ENCODE measurements around the gene SLC17A9. TPM values are rescaled to one million over a fixed set of nuclear protein-coding genes. Genes with fewer than 3 reads are reported as not detected.

The SLC17A9 gene
- total RNA-seq, 1 donor = 2.0 TPM

GRCh38 chr20:63011798-63012197 is 59.3 kb downstream of the SLC17A9 start:
- Histone ChIP-seq H3K27me3 (ENCODE audit: insufficient read depth, low read length) (peaks cover 73% of the 10 kb centered on the region), H3K4me3 (ENCODE audit: low read length) (no peak overlapping the region), H3K9me3 (ENCODE audit: low read depth, low read length) (peaks cover 9% of the 10 kb centered on the region), H3K4me1 (ENCODE audit: insufficient read depth, low read length) (peaks cover 22% of the 10 kb centered on the region)

DNA sequence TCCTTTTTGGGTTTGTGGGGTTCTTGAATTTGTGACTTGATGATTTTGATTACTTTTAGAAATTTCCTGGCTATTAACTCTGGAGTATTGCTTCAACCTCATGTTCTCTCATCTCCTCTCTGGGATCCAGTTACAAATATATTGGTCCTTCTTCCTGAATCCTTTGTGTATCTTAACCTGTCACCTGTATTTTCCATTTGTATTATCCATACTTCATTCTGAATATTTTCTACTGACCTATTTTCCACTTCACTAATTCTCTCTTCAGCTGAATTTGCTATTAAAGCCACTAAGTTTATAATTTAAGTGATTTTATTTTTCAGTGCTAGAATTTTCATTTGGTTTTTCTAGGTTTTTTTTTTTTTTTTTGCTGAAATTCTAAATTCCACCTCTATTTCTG is 60.7 kb downstream of the SLC17A9 start:
- H3K4me1 ChIP-seq (ENCODE audit: insufficient read depth, low read length) = peaks cover 20% of the 10 kb centered on the region
- H3K27me3 ChIP-seq (ENCODE audit: insufficient read depth, low read length) = peaks cover 64% of the 10 kb centered on the region
- H3K4me3 ChIP-seq (ENCODE audit: low read length) = no peak overlapping the region
- H3K9me3 ChIP-seq (ENCODE audit: low read depth, low read length) = peaks cover 9% of the 10 kb centered on the region

- Histone ChIP-seq H3K27me3 (ENCODE audit: insufficient read depth, low read length) (peaks cover 54% of the 10 kb centered on the region), H3K4me1 (ENCODE audit: insufficient read depth, low read length) (peaks cover 12% of the 10 kb centered on the region)
Observed at GRCh38 chr20:63014287-63014686, 61.8 kb downstream of the SLC17A9 start.

GRCh38 chr20:63014710-63015109 is 62.2 kb downstream of the SLC17A9 start:
- Histone ChIP-seq H3K4me1 (ENCODE audit: insufficient read depth, low read length) (peaks cover 8% of the 10 kb centered on the region), H3K4me3 (ENCODE audit: low read length) (no peak overlapping the region), H3K27me3 (ENCODE audit: insufficient read depth, low read length) (peaks cover 49% of the 10 kb centered on the region), H3K9me3 (ENCODE audit: low read depth, low read length) (peaks cover 9% of the 10 kb centered on the region)

More at GRCh38 chr20:63014287-63014686, 61.8 kb downstream of the SLC17A9 start:
- Histone ChIP-seq H3K9me3 (ENCODE audit: low read depth, low read length) (peaks cover 9% of the 10 kb centered on the region), H3K4me3 (ENCODE audit: low read length) (no peak overlapping the region)

DNA sequence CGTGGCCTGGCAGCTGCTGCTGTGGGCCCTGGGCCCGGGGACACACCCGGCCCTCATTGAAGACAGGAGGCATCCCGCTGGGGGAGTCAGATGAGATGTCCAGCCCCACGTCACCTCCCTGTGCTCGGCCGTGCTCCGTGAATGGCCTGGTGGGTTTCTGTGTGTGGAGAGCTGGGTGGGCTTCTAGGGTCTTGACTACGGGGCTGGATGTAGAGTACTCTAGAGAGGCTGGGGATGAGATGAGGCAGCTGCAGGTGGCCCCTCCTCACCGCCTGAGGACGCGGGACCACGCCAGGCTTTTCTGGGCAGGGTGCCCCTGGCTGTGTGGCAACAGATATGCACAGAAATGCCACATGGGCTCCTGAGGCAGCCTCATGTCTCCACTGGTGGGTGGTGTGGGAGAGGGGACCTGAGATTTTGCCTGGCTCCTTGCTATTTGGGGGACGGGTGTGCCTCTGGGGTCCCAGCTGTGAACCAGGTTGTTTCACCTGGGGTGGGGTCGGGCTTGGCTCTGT is 62.7 kb downstream of the SLC17A9 start:
- Histone ChIP-seq H3K4me3 (ENCODE audit: low read length) (no peak overlapping the region), H3K9me3 (ENCODE audit: low read depth, low read length) (peaks cover 9% of the 10 kb centered on the region), H3K4me1 (ENCODE audit: insufficient read depth, low read length) (peaks cover 3% of the 10 kb centered on the region), H3K27me3 (ENCODE audit: insufficient read depth, low read length) (peaks cover 44% of the 10 kb centered on the region)

DNA sequence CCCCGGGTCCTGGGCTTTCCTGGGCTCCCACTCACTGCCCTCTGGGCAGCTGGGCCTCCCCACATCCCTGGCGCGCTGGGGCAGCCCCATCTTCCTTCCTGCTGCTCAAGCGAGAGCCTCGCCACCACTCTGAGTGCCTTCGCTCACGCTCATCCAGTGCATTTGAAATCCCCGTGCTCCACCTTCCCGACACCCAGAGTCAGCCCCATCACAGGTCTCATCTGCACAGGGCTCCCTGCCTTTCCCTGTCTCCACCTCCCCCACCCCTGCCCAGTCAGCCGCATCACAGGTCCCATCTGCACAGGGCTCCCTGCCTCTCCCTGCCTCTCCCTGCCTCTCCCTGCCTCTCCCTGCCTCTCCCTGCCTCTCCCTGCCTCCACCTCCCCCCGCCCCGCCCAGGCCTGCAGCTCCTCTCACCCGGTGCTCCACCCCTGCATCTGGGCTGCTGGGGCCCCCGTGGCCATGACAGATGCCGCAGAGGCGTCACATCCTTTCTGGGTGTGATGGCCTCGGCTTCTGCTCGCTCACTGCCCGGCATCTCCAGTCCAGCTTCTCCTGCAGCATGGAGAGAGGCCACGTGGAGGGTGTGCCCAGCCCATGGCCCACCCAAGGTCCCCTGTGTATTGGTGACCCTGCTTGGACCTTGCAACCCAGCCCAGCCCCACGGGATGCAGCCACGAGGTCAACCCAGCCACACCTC is 63.3 kb downstream of the SLC17A9 start:
- Histone ChIP-seq H3K27me3 (ENCODE audit: insufficient read depth, low read length) (peaks cover 41% of the 10 kb centered on the region), H3K9me3 (ENCODE audit: low read depth, low read length) (peaks cover 9% of the 10 kb centered on the region)

DNA sequence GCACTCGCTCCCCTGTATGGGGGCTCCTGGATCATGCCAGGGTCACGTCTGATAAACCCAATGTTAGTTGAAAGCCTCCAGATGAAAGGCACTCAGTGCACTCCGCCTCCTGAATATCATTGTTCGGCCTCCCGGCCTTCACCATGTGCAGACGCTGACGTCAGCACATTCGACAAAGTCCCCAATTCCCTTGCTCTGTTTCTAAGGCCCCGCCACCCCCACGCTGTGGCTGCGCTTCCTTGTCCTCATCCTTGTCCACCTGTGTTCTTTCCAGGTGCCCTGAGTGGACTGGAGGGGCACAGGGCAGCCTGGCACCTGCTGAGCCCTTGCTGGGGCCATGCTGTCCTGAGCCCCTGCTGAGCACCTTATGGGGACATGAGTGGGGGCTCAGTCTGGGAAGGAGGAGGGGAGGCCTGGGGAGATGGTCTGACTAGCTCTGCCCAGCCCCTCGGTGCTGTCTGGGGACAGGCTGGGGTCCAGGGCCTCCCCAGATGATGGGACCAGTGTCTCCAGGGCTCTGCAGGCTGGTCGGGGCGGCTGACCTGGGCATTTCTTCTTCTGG is 64.1 kb downstream of the SLC17A9 start:
- Histone ChIP-seq H3K27me3 (ENCODE audit: insufficient read depth, low read length) (peaks cover 33% of the 10 kb centered on the region), H3K4me3 (ENCODE audit: low read length) (no peak overlapping the region), H3K4me1 (ENCODE audit: insufficient read depth, low read length) (no peaks in the 10 kb centered on the region), H3K9me3 (ENCODE audit: low read depth, low read length) (peaks cover 9% of the 10 kb centered on the region)

More for the DNA sequence above, 63.3 kb downstream of the SLC17A9 start:
- H3K4me1 ChIP-seq (ENCODE audit: insufficient read depth, low read length) = no peaks in the 10 kb centered on the region
- H3K4me3 ChIP-seq (ENCODE audit: low read length) = no peak overlapping the region

GRCh38 chr20:63017076-63017825 is 64.7 kb downstream of the SLC17A9 start:
- no peaks in the 10 kb centered on the region for H3K4me1 ChIP-seq (ENCODE audit: insufficient read depth, low read length)
- H3K27me3 ChIP-seq (ENCODE audit: insufficient read depth, low read length) = peaks cover 28% of the 10 kb centered on the region
- H3K4me3 ChIP-seq (ENCODE audit: low read length) = no peak overlapping the region
- H3K9me3 ChIP-seq (ENCODE audit: low read depth, low read length) = peaks cover 9% of the 10 kb centered on the region

DNA sequence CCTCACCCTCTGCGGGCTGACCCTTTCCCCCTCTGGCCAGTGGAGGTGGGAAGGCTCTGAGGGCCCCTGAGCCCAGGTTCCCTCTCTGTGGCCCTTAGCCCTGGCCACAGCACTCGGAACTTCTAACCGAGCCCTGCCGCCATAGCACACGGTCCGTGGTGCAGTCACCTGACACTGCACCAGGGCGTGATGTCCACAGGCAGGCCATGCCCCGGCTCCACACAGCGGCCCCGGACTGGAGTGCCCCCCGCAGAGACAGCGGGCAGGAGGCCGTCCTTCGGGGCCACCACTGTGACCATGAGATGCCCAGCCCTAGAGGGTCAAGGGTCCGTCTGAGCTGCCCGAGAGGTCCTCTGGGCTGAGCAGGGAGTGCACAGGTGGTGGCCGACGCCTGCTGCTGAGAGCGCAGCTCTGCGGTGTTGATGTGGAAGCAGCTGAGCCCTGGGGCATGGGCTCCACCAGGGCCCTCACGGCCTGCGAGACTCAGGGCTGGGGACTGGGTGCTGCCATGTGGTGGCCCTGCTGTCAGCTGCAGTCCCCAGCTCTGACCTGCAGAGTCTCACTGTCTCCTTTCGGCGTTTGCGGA is 65.4 kb downstream of the SLC17A9 start:
- H3K27me3 ChIP-seq (ENCODE audit: insufficient read depth, low read length) = peaks cover 23% of the 10 kb centered on the region
- H3K4me3 ChIP-seq (ENCODE audit: low read length) = no peak overlapping the region
- H3K9me3 ChIP-seq (ENCODE audit: low read depth, low read length) = peaks cover 6% of the 10 kb centered on the region
- H3K4me1 ChIP-seq (ENCODE audit: insufficient read depth, low read length) = no peaks in the 10 kb centered on the region

Other genes with a start within 250 kb of the SLC17A9 start
- gene NTSR1, start 243.9 kb upstream of the SLC17A9 start, total RNA-seq = 0.73 TPM
- gene MRGBP, start 156.2 kb upstream of the SLC17A9 start, total RNA-seq = 10.3 TPM
- 51.5 TPM for gene OGFR, start 147.9 kb upstream of the SLC17A9 start, total RNA-seq
- not detected for gene COL9A3, start 135.7 kb upstream of the SLC17A9 start, total RNA-seq
- gene TCFL5, start 90.9 kb upstream of the SLC17A9 start, total RNA-seq = 3.8 TPM
- 55.1 TPM for gene DIDO1, start 26.2 kb upstream of the SLC17A9 start, total RNA-seq
- gene GID8, start 14.6 kb upstream of the SLC17A9 start, total RNA-seq = 31.9 TPM
- not detected for gene BHLHE23, start 54.3 kb downstream of the SLC17A9 start, total RNA-seq